Panc1 (cell line): ENCODE measurements around the gene OR2V1. TPM values are rescaled to one million over a fixed set of nuclear protein-coding genes. Genes with fewer than 3 reads are reported as not detected.

Experiments used
- ATAC-seq: fragments of 200-7000 bp; cut with Tn5 transposase; 2 replicates; pipeline ENCODE4 v1.9.1; 2020; ENCODE audit warnings: mild to moderate bottlenecking, moderate library complexity
- BruUV-seq: library from RNA; stranded (reverse); fragments of 400-500 nt; replicated peaks from 2 replicates; lab custom pipeline; 2021; lab: Mats Ljungman, UMichigan
- CTCF ChIA-PET: fragments of 300-600 bp; sonication (Branson Sonifier 250); formaldehyde crosslinking; loops from one replicate; lab custom pipeline; 2022; ENCODE audit warnings: antibody characterized with exemption; lab: Charles Lee
- POLR2A ChIA-PET: fragments of 300-600 bp; sonication (Branson Sonifier 250); formaldehyde crosslinking; loops from one replicate; lab custom pipeline; 2022; ENCODE audit warnings: antibody characterized with exemption; lab: Charles Lee
- DNase-seq: peaks from one replicate; pipeline ENCODE4 v3.0.0-alpha.2; 2010; ENCODE audit warnings: low read depth, low spot score
- H3K27ac ChIP-seq: 2 replicates; pipeline ENCODE4 v1.5.1; 2011; ENCODE audit warnings: mild to moderate bottlenecking, low read length, inconsistent platforms
- H3K27me3 ChIP-seq: fragments of 200-500 bp; sonication (Bioruptor generic); 2 replicates; pipeline ENCODE4 v1.6.0; 2014; ENCODE audit warnings: low read length, inconsistent platforms; ENCODE audit not compliant: control insufficient read depth, insufficient read depth
- H3K36me3 ChIP-seq: fragments of 200-500 bp; sonication (Bioruptor generic); 2 replicates; pipeline ENCODE4 v1.5.1; 2014; ENCODE audit warnings: inconsistent platforms, mild to moderate bottlenecking, low read length, moderate library complexity; ENCODE audit not compliant: control insufficient read depth, insufficient read depth
- H3K4me1 ChIP-seq: 2 replicates; pipeline ENCODE4 v1.5.1; 2011; ENCODE audit warnings: inconsistent platforms, mild to moderate bottlenecking, low read length, moderate library complexity; ENCODE audit not compliant: control insufficient read depth, insufficient read depth
- H3K4me3 ChIP-seq, 2 experiments: 2 replicates each; pipeline ENCODE4 v1.5.1; 2011 to 2012; ENCODE audit warnings: low read depth in 2 of 2, low read length in 2 of 2, mild to moderate bottlenecking in 2 of 2, inconsistent platforms in 1 of 2, moderate library complexity in 1 of 2
- H3K9me3 ChIP-seq: fragments of 200-500 bp; sonication (Bioruptor generic); 2 replicates; pipeline ENCODE4 v1.5.1; 2014; ENCODE audit warnings: low read depth, mild to moderate bottlenecking, inconsistent platforms, low read length, moderate library complexity; ENCODE audit not compliant: control insufficient read depth, insufficient read depth
- CTCF ChIP-seq: fragments of 450-650 bp; IDR thresholded peaks from 2 replicates; pipeline ENCODE4 v1.5.1; 2017; ENCODE audit warnings: mild to moderate bottlenecking
- POLR2AphosphoS5 ChIP-seq: IDR thresholded peaks from 2 replicates; pipeline ENCODE4 v1.6.1; 2012; ENCODE audit warnings: mild to moderate bottlenecking, low read depth, low read length, moderate library complexity
- REST ChIP-seq, 2 experiments: IDR thresholded peaks; 2 replicates each; pipeline ENCODE4 v1.6.1; 2011 to 2012; ENCODE audit warnings: low read depth in 2 of 2, control low read depth in 1 of 2, low read length in 1 of 2, mild to moderate bottlenecking in 1 of 2, moderate library complexity in 1 of 2; ENCODE audit not compliant: insufficient read depth in 1 of 2
- SIN3A ChIP-seq: IDR thresholded peaks from 2 replicates; pipeline ENCODE4 v1.6.1; 2012; ENCODE audit warnings: low read depth, mild to moderate bottlenecking, low read length, moderate library complexity, borderline replicate concordance; ENCODE audit not compliant: insufficient read depth
- TCF7L2 ChIP-seq: IDR thresholded peaks from 2 replicates; pipeline ENCODE4 v1.6.1; 2011; ENCODE audit warnings: mild to moderate bottlenecking, low read depth, low read length, inconsistent platforms
- in situ Hi-C: cut with HindIII; loops from 2 replicates; pipeline ENCODE4 v1.10.0; 2016; ENCODE audit warnings: low sequenced_read_pairs, low pct_unique_long_range_greater_than_20kb
- intact Hi-C: fragments of 100-400 bp; cut with micrococcal nuclease; formaldehyde crosslinking; loops from one replicate; pipeline ENCODE4 v1.10.0; 2022; ENCODE audit not compliant: unreplicated experiment
- total RNA-seq: library from RNA; stranded (reverse); gene quantifications from one replicate; pipeline ENCODE4 v1.2.1, GENCODE V29; 2021; ENCODE audit not compliant: unreplicated experiment

OR2V1 gene
- total RNA-seq, 1 experiment from 2014 or later: not detected

GRCh38 chr5:181108578-181109165 is 22.3 kb downstream of the OR2V1 start:
- TF ChIP-seq CTCF: no peak
- TF ChIP-seq REST (IDR thresholded peaks at IDR 0.05; ENCODE audit: insufficient read depth in 1 of 2, low read depth in 2 of 2, low read length in 1 of 2): no peak
- TF ChIP-seq POLR2AphosphoS5: no peak
- TF ChIP-seq SIN3A: no peak
- no peak for TF ChIP-seq TCF7L2
- intact Hi-C loops: loop anchor here (10.0 kb wide), 1 partner anchor 46 kb away; no protein-coding TSS in a partner anchor
- ATAC-seq (no peak), DNase-seq (no peak)
- no peak overlapping the region for H3K27ac ChIP-seq
- POLR2A ChIA-PET: no interaction called here
- in situ Hi-C loops: no loop called here
- H3K4me1 ChIP-seq: peaks cover 21% of the 10 kb centered on the region
- H3K27me3 ChIP-seq: no peaks in the 10 kb centered on the region
- H3K4me3 ChIP-seq: no peak overlapping the region
- no peaks in the 10 kb centered on the region for H3K36me3 ChIP-seq
- H3K9me3 ChIP-seq: no peaks in the 10 kb centered on the region
- CTCF ChIA-PET: no interaction called here
- BruUV-seq: no TSS peak

GRCh38 chr5:181107699-181108098 is 23.3 kb downstream of the OR2V1 start:
- no TSS peak for BruUV-seq
- in situ Hi-C loops: no loop called here
- intact Hi-C loops: loop anchor here (10.0 kb wide), 1 partner anchor 47 kb away; no protein-coding TSS in a partner anchor
- POLR2A ChIA-PET: interaction anchor here (0.6 kb wide), 1 partner anchor 64 kb away, joined by 4 read pairs; no protein-coding TSS in a partner anchor
- H3K9me3 ChIP-seq: no peaks in the 10 kb centered on the region
- no peak overlapping the region for H3K4me3 ChIP-seq
- H3K4me1 ChIP-seq: peaks cover 21% of the 10 kb centered on the region
- DNase-seq (no peak), ATAC-seq (no peak)
- H3K27me3 ChIP-seq: no peaks in the 10 kb centered on the region
- CTCF ChIA-PET: no interaction called here
- TF ChIP-seq REST (IDR thresholded peaks at IDR 0.05; ENCODE audit: insufficient read depth in 1 of 2, low read depth in 2 of 2, low read length in 1 of 2) (no peak), CTCF (no peak), SIN3A (no peak), TCF7L2 (no peak), POLR2AphosphoS5 (no peak)
- H3K27ac ChIP-seq: no peak overlapping the region
- H3K36me3 ChIP-seq: no peaks in the 10 kb centered on the region
